ENCODE data around the gene PHF21A.
A peak's percentile ranks its signal among the peaks of the same experiment; 100 is the strongest.

PHF21A gene

GRCh38 chr11:45964911-45965389 lies 156.3 kb downstream of the PHF21A start:
- H3K4me3 Mint-ChIP-seq = no peak overlapping the region
- H3K27me3 Mint-ChIP-seq = no peaks in the 10 kb centered on the region
- ATAC-seq (peak; percentile 91), DNase-seq (peak; percentile 58 to 60)
- no peaks in the 10 kb centered on the region for H3K4me1 Mint-ChIP-seq
- H3K9me3 Mint-ChIP-seq = no peaks in the 10 kb centered on the region
- no peak overlapping the region for H3K27ac Mint-ChIP-seq

- ATAC-seq = no peak
- Mint-ChIP-seq H3K27ac (no peak overlapping the region), H3K9me3 (no peaks in the 10 kb centered on the region), H3K27me3 (no peaks in the 10 kb centered on the region), H3K4me1 (no peaks in the 10 kb centered on the region), H3K4me3 (no peak overlapping the region)
- DNase-seq = no peak
These were observed 159.5 kb downstream of the PHF21A start for GRCh38 chr11:45961751-45962240.

- H3K4me3 Mint-ChIP-seq = no peak overlapping the region
- H3K27ac Mint-ChIP-seq = no peak overlapping the region
- H3K9me3 Mint-ChIP-seq = no peaks in the 10 kb centered on the region
- no peaks in the 10 kb centered on the region for H3K27me3 Mint-ChIP-seq
- ATAC-seq (no peak), DNase-seq (no peak)
- no peaks in the 10 kb centered on the region for H3K4me1 Mint-ChIP-seq
These were observed 160.7 kb downstream of the PHF21A start for GRCh38 chr11:45960387-45961095.

- Mint-ChIP-seq H3K27me3 (no peaks in the 10 kb centered on the region), H3K27ac (no peak overlapping the region), H3K4me3 (no peak overlapping the region), H3K4me1 (no peaks in the 10 kb centered on the region), H3K9me3 (no peaks in the 10 kb centered on the region)
- no peak for ATAC-seq
- no peak for DNase-seq
These were observed 161.4 kb downstream of the PHF21A start for GRCh38 chr11:45959851-45960250.

- H3K4me3 Mint-ChIP-seq = no peak overlapping the region
- no peaks in the 10 kb centered on the region for H3K9me3 Mint-ChIP-seq
- H3K27me3 Mint-ChIP-seq = no peaks in the 10 kb centered on the region
- no peaks in the 10 kb centered on the region for H3K4me1 Mint-ChIP-seq
- no peak for DNase-seq
- no peak for ATAC-seq
- H3K27ac Mint-ChIP-seq = peak overlapping the region in 1 of 2 donors; percentile 27
These were observed 171.3 kb downstream of the PHF21A start for GRCh38 chr11:45949992-45950407.

GRCh38 chr11:45948356-45948755 lies 172.9 kb downstream of the PHF21A start:
- no peaks in the 10 kb centered on the region for H3K9me3 Mint-ChIP-seq
- no peak overlapping the region for H3K4me3 Mint-ChIP-seq
- no peaks in the 10 kb centered on the region for H3K4me1 Mint-ChIP-seq
- peak overlapping the region in 1 of 2 donors; percentile 54 for H3K27ac Mint-ChIP-seq
- ATAC-seq = no peak
- DNase-seq = no peak
- no peaks in the 10 kb centered on the region for H3K27me3 Mint-ChIP-seq

- H3K27me3 Mint-ChIP-seq = no peaks in the 10 kb centered on the region
- no peak for ATAC-seq
These were observed 173.4 kb downstream of the PHF21A start for GRCh38 chr11:45947885-45948284.

GRCh38 chr11:45945397-45945999 lies 175.8 kb downstream of the PHF21A start:
- no peak for ATAC-seq
- H3K27me3 Mint-ChIP-seq = no peaks in the 10 kb centered on the region
- H3K4me3 Mint-ChIP-seq = no peak overlapping the region
- H3K4me1 Mint-ChIP-seq = no peaks in the 10 kb centered on the region
- H3K9me3 Mint-ChIP-seq = no peaks in the 10 kb centered on the region
- no peak overlapping the region for H3K27ac Mint-ChIP-seq
- no peak for DNase-seq

More at GRCh38 chr11:45947885-45948284, 173.4 kb downstream of the PHF21A start:
- Mint-ChIP-seq H3K9me3 (no peaks in the 10 kb centered on the region), H3K4me3 (no peak overlapping the region), H3K27ac (no peak overlapping the region), H3K4me1 (no peaks in the 10 kb centered on the region)
- no peak for DNase-seq

- H3K4me3 Mint-ChIP-seq = no peak overlapping the region
- H3K27me3 Mint-ChIP-seq = no peaks in the 10 kb centered on the region
- no peaks in the 10 kb centered on the region for H3K9me3 Mint-ChIP-seq
- ATAC-seq = no peak
- H3K27ac Mint-ChIP-seq = no peak overlapping the region
- no peaks in the 10 kb centered on the region for H3K4me1 Mint-ChIP-seq
- no peak for DNase-seq
These were observed 178.9 kb downstream of the PHF21A start for GRCh38 chr11:45942381-45942780.

GRCh38 chr11:45941285-45941684 lies 180.0 kb downstream of the PHF21A start:
- H3K27me3 Mint-ChIP-seq = no peaks in the 10 kb centered on the region
- H3K27ac Mint-ChIP-seq = peak overlapping the region in 1 of 2 donors; percentile 52
- peak; percentile 63 for ATAC-seq
- H3K4me3 Mint-ChIP-seq = no peak overlapping the region
- H3K9me3 Mint-ChIP-seq = no peaks in the 10 kb centered on the region
- no peak for DNase-seq
- H3K4me1 Mint-ChIP-seq = no peaks in the 10 kb centered on the region

GRCh38 chr11:45939836-45940235 lies 181.4 kb downstream of the PHF21A start:
- no peak for ATAC-seq
- H3K4me1 Mint-ChIP-seq = no peaks in the 10 kb centered on the region
- H3K27ac Mint-ChIP-seq = no peak overlapping the region
- no peaks in the 10 kb centered on the region for H3K9me3 Mint-ChIP-seq
- no peaks in the 10 kb centered on the region for H3K27me3 Mint-ChIP-seq
- H3K4me3 Mint-ChIP-seq = no peak overlapping the region
- DNase-seq = no peak

- peak overlapping the region in 1 of 2 donors; percentile 48 for H3K27ac Mint-ChIP-seq
- H3K4me1 Mint-ChIP-seq = no peaks in the 10 kb centered on the region
- H3K4me3 Mint-ChIP-seq = no peak overlapping the region
- H3K27me3 Mint-ChIP-seq = no peaks in the 10 kb centered on the region
- DNase-seq (no peak), ATAC-seq (no peak)
- no peaks in the 10 kb centered on the region for H3K9me3 Mint-ChIP-seq
These were observed 183.3 kb downstream of the PHF21A start for GRCh38 chr11:45937916-45938315.

- no peak overlapping the region for H3K4me3 Mint-ChIP-seq
- peaks cover 2% of the 10 kb centered on the region for H3K4me1 Mint-ChIP-seq
- H3K27me3 Mint-ChIP-seq = no peaks in the 10 kb centered on the region
- H3K9me3 Mint-ChIP-seq = no peaks in the 10 kb centered on the region
- ATAC-seq (no peak), DNase-seq (no peak)
- peak overlapping the region in 1 of 2 donors; percentile 77 for H3K27ac Mint-ChIP-seq
These were observed 184.7 kb downstream of the PHF21A start for GRCh38 chr11:45936511-45937054.

- H3K9me3 Mint-ChIP-seq = no peaks in the 10 kb centered on the region
- DNase-seq = no peak
- no peak for ATAC-seq
- H3K27ac Mint-ChIP-seq = no peak overlapping the region
- H3K27me3 Mint-ChIP-seq = no peaks in the 10 kb centered on the region
- H3K4me1 Mint-ChIP-seq = peaks cover 13% of the 10 kb centered on the region
- H3K4me3 Mint-ChIP-seq = no peak overlapping the region
These were observed 185.7 kb downstream of the PHF21A start for GRCh38 chr11:45935349-45936064.

GRCh38 chr11:45934580-45935318 lies 186.5 kb downstream of the PHF21A start:
- H3K4me3 Mint-ChIP-seq = no peak overlapping the region
- H3K27me3 Mint-ChIP-seq = no peaks in the 10 kb centered on the region
- DNase-seq (no peak), ATAC-seq (no peak)
- H3K27ac Mint-ChIP-seq = peak overlapping the region in 1 of 2 donors; percentile 82
- no peaks in the 10 kb centered on the region for H3K9me3 Mint-ChIP-seq
- H3K4me1 Mint-ChIP-seq = peaks cover 20% of the 10 kb centered on the region
